Smooth muscle cell of the brain vasculature (primary cell): ENCODE measurements around the gene EFCAB13.
A peak's percentile ranks its signal among the peaks of the same experiment; 100 is the strongest.

Experiments used
- DNase-seq: peaks from one replicate; pipeline ENCODE4 v3.0.0-alpha.2; 2012; ENCODE audit warnings: low read depth, low spot score

Gene EFCAB13, protein sequence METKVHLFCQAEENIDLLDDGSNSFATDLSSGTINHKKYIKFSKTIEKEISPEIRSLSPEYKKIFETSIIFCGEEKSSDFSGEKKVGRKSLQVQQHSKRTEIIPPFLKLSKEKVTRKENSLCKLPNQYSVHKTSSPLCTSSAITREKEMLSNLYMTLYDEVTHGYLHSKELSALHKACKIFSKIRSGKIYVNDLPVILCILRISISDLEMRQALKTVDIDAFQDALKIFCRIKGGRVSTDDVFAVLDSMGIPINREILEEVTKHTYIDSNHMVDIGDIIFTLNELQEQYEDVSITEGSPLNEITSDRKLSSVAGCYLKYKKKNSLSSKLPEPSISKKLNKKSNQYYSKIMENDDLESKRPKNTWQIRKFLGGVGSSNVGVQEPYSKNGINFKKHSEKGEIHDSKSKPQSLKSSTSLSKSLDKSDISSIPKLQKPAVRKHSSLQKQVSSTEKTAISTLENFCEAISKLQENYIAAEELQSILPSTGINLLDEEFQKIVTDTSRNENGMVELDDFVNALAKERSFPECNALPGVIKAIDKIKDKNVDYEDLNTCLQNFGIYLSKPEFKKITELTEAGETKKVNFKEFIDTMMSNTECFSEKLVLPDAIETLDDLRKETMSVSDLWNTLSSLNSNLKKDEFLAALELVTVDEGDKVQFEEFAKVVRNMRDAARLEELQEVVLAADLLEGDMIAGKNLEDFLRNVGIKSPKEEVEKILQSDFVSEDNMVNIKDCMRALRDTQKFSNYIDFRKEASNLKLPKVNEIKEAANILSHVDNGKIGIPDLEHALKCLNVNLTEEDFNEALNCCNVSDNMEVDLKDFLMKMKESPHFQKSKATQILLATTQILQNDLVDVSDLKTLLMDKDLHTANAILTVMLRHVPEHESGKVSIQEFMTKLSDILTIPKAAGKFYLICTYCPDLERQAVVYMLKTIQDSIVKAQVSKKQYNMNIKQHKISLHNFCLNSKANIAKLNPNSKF

DNA sequence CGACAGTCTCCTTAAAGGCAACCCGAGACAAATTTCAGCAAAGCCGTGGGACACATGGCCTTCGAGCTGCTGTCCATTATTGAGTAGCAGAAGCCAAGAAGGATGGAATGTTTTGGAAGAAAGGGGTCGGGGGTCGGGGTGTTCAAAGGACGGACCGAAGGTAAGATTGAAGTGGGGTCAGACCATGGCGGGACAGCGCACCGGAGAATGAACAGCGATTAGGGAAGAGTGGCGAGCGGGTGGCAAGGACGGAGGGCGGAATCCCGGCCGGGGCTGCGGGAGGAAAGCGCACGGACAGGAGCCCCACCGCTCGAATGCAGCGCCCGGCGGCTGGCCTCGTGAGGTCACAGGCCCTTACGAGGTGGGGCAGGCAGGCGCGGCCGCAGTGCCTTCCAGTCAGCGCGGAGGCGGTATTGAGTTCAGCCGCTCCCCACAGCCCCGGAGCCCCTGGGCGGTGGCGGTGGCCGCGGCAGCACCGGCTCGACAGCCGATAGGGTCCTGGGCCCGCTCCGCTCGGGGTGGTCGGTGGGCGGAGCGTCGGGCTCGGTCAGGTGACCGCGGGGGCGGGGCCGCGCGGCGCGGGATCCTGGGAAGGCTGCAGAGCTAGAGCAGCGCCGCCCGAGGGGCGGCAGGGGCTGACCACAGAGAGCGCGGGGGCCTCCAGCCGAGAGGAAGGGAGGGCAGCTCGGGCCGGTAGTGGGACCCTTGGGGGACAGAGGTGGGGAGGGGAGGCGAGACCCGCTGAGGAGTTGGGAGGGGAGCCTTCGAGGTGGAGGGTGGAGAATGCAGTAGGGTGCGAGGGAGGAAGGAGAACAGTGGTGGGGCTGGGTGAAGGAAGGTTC, at the start of gene EFCAB13:
Gene EFCAB13 (plus strand): TSS at position 574 of the 842 bp plus-strand sequence. CDS start 4,399 bp downstream, outside the sequence.
- DNase-seq: no peak

DNA sequence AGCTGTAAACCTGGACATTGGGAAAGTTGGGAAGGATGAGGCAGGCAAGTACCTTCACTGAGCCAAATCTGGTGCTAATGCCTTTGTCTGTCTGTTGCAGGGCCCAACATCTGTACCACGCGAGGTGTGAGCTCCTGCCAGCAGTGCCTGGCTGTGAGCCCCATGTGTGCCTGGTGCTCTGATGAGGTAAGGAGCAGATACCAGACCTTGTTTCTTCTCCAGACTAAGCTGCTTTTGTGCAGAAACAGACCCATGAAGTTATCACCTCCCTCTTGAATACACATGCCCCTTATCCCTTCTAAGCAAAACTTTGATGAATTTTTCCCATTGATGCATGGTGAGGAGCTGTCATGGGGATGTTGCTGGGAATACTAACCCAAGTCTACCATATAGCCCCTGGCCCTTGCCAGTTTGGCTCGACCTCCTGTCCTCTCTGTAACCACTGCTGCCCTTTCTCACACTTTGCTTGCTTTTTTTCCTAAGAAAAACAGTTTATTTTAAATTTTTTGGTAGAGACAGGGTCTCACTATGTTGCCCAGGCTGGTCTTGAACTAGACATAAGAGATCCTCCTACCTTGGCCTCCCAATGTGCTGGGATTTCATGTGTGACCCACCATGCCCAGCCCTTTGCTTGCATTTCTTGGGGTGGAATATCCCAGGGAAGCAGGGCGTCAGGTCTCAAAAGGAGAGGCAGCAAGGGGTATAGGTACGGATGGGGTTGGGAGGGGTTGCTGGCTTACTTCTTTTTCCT, 49.3 kb upstream of the EFCAB13 start:
- DNase-seq: no peak

DNA sequence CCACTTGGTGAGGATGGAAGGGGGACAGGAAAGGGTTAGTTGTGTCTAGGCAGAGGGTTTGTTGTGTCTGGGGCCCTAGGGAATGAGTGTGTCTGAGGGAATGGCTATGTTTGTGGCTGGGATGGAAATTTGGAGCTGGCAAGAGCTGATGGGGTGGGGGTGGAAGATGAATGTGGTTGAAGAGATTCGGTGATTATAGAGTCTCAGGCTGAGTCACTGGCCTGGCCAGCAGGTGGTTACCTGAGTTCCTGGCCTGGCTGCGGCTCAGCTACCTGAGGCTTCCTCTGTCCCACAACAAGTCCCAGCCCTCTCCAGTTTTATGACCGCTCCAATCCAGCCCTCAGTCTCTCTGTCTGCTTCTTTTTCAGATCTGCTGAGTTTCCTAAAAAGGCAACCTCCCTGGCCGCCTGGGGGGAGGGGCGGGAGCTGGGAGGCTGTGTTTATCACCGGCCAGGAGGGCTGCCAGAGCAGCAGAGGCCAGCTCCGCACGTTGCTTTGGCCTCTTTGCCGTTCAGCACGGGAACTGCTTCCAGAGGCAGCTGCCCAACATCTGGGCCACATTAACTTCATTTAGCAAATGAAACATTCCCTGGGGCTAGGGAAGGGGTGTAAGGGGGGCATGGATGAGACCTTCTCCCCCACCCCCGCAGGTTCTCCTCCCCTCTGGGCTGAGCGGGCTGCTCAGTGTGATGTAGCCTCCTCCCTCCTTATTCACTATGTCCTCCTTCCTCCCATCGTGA, 48.3 kb upstream of the EFCAB13 start:
- peak; percentile 82 for DNase-seq

- DNase-seq: no peak
Observed at GRCh38 chr17:47276444-47276843, 47.3 kb upstream of the EFCAB13 start.

DNA sequence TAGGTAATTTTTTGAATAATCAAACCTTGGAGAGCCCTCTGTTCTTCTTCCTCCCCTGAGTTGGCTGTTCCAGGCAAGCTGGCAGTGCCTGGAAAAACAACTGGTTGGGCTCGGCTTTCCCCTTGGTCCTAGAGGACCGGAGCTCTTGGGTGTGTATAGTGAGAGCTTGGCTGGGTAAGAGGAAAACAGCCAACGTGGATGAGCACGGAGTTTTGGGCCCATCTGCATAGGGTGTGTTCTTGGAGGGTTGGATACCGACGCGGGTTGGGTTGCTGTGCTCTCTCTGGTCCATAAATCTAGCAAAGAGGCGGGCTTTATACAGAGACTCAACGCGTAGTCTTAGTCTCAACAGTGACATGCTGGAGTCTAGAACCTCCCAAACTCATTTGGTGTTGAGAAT, 46.9 kb upstream of the EFCAB13 start:
- no peak for DNase-seq

DNA sequence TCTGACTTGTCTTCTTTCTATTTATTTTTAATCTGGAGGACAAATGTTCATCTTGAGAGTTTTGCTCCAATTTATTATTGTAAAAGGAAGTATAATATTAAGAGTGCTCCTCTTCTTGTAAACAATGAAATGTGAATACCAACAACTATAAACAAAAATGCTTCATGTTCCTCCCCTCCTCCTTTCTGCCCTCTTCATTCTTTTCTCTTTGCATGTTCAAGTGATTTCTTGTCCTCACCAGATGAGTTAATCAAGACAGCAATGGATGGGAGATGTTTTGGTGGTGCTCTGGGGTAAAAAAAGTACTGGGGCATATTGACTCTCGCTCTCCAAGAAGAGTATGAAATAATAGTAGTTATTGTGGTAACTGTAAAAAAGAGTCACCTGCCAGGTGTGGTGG, 45.8 kb upstream of the EFCAB13 start:
- no peak for DNase-seq

GRCh38 chr17:47278561-47278960, 45.2 kb upstream of the EFCAB13 start:
- no peak for DNase-seq

DNA sequence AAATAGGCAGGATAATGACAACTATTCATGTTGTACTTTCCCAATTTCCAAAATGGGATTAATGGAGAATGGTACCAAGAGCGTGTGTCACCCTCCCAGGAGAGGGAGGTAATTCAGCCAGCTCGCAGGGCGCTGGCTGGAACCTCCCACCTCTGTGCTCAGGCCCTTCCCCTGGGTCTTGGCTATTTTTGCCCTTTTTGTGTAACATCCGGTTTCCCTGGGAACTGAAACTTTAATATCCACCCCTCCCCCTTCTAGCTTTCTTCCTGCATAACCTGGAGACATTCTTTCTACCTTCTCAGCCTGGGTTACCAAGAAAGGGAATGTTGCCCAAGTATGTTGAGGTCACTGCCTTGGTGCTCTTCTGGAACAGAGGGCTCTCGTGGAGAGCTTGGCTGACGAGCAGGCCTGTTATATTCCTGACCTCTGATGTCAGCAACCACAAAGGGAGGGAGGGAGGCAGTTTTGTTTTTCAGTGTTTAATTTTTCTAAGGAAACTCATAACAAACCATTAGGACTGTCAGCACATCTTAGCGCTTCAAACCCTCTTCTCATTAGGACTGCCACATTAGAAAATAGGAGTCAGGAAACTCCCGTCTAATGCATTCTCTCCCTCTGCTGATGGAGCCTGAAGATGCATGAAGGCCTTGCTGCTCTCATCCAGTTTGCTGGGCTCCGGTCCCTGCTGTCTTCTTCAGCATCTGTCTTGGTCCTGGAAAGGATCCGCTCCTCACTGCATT, 44.5 kb upstream of the EFCAB13 start:
- peak; percentile 59 for DNase-seq

- no peak for DNase-seq
Observed at GRCh38 chr17:47280072-47280811, 43.5 kb upstream of the EFCAB13 start.

- no peak for DNase-seq
Observed at GRCh38 chr17:47281216-47281615, 42.5 kb upstream of the EFCAB13 start.

DNA sequence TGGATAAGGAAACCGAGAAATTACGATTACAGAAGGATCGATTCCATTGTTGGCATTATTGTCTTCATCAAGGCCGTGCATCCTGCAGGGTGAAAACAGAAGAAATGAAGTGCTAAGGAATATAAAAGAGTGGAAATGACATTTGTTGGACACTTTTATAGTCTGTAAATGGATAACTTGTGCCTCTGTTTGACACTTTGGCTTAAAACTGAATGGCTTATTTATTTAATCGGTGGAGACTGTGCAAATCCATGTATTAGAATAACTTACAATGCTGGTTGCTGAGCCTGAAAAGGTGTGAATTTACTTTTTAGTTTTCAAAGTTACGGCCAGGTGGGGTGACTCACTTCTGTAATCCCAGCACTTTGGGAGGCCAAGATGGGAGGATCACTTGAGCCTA, 38.8 kb upstream of the EFCAB13 start:
- DNase-seq: no peak

- DNase-seq: peak; percentile 55
Observed at GRCh38 chr17:47286198-47286914, 37.4 kb upstream of the EFCAB13 start.

DNA sequence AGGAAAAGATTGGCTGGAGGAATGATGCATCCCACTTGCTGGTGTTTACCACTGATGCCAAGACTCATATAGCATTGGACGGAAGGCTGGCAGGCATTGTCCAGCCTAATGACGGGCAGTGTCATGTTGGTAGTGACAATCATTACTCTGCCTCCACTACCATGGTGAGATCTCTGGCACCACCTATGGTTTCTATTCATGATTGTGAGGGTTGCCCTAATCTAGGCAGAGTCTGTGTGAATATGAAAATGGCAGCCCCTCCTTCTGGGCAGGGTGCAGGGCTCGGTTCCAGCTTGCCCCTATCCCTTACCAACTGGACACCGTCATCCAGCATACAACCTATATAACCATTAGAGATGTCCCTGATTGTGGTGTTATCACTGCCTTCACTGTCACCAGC, 36.7 kb upstream of the EFCAB13 start:
- no peak for DNase-seq

DNA sequence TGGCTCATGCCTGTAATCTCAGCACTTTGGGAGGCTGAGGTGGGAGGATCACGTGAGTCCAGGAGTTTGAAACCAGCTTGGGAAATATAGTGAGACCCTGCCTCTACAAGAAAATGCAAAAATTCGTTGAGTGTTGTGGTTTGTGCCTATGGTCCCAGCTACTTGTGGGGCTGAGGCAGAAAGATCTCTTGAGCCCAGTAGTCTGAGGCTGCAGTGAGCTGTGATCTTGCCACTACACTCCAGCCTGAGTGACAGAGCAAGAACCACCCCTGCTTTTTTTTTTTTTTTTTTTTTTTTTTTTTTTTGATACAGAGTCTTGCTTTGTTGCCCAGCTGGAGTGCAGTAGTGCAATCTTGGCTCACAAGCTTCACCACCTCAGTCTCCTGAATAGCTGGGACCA, 36.1 kb upstream of the EFCAB13 start:
- no peak for DNase-seq

DNA sequence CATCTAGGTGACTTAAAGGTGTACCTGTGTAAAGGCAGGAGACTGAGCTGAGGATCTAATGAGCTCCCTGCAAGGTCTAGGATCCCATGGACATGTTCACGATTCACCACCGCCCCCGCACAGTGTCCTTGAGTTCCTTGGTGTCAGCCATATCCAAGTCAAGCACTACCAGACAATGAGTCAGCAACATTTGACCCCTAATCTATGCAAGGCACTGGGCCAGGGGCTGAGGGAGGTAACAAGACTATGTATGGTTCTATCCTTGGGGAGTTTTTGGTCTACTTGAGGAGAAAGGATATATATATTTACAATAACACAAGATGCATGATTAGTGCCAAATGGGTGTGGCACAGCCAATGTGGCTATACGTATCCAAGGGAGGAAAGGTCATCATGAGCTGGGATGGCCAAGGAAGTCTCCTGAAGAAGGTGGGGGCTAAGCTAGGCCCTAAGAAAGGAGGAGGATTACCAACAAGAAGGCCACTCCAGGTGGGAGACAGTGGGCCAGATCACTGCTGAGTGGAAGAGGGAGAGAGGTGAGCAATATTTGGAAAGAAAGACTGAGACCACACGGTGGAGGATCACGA, 35.1 kb upstream of the EFCAB13 start:
- DNase-seq: no peak

GRCh38 chr17:47289302-47289701, 34.5 kb upstream of the EFCAB13 start:
- no peak for DNase-seq

GRCh38 chr17:47290870-47291241, 32.9 kb upstream of the EFCAB13 start:
- DNase-seq: no peak
